AG04449 (cell line): ENCODE results near the gene AP3D1.

Experiments used
- CTCF ChIA-PET: fragments of 350-600 bp; formaldehyde crosslinking; extraction: SDS; loops from one replicate; lab custom pipeline; 2021; ENCODE audit warnings: antibody characterized with exemption; lab: Yijun Ruan, JAX
- POLR2A ChIA-PET: fragments of 400-600, 350-600 bp; formaldehyde crosslinking; extraction: SDS; loops from one replicate; lab custom pipeline; 2020; ENCODE audit warnings: antibody characterized with exemption, inconsistent platforms; lab: Yijun Ruan, JAX
- DNase-seq: peaks from one replicate; pipeline ENCODE4 v3.0.0-alpha.2; 2010; ENCODE audit warnings: low read depth, low spot score
- H3K4me3 ChIP-seq: 2 replicates; pipeline ENCODE4 v1.5.1; 2011; ENCODE audit warnings: low read depth, mild to moderate bottlenecking, control low read depth, low read length
- TF ChIP-seq, protein P1 (sequence below): IDR thresholded peaks from one replicate; pipeline ENCODE4 v1.5.1; 2011; ENCODE audit warnings: mild to moderate bottlenecking, moderate library complexity, low read length, control low read depth, inconsistent platforms; ENCODE audit not compliant: insufficient read depth; ENCODE audit errors: missing control alignments

The AP3D1 gene

DNA sequence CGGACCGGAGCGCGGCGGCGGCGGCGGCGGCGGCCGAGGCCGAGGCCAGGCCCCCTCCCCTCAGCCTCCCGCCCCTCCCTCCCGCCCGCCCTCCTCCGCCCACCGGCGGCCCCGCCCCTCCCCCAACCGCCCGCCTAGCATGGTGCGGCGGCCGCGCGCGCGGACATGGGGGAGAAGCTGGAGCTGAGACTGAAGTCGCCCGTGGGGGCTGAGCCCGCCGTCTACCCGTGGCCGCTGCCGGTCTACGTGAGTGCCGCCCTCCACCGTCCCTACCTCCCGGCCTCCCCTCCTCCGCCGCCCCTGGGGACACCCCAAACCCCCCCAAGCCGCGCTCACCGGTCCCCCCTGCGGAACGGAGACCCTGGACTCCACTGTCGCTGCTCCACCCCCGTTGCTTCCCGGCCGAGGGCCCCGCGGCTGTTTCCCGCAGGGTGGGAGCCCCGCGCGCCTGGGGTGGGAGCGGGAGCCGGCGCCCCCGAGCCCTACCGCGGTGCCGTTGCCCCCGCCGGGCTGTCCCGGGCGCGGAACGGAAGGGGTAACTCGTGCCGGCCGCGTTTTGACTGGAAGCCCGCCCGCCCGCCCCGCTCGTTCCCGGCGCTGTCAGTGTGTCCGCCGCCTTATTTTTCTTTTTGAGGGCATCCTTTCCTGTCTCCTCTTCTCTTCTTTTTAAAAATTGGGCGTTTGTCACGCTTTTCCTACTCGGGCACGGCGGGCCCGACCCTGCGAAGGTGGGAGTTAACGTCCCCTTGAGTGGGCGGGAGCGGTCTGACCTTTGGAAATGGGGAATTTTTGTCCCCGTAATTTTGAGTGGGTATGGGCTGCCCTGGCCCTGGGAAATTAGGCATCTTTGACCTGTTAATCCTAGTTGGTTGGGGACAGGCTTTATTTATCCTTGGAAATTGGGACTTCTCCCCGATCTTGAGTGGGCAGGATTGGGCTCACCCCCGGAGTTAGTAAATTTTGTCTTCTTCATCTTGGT is 12.9 kb upstream of the AP3D1 start:
- POLR2A ChIA-PET = interaction anchor here (0.6 to 1.6 kb wide), 3 partner anchors 13 to 105 kb away, joined by 3 to 6 read pairs (median 4); partner anchors contain the start of gene AP3D1
- peak overlapping the region; percentile 82 for H3K4me3 ChIP-seq
- CTCF ChIA-PET = interaction anchor here (1.0 to 1.5 kb wide), 2 partner anchors 9 to 152 kb away, joined by 3 to 5 read pairs; no protein-coding TSS in a partner anchor
- DNase-seq = no peak
- TF ChIP-seq, protein P1, sequence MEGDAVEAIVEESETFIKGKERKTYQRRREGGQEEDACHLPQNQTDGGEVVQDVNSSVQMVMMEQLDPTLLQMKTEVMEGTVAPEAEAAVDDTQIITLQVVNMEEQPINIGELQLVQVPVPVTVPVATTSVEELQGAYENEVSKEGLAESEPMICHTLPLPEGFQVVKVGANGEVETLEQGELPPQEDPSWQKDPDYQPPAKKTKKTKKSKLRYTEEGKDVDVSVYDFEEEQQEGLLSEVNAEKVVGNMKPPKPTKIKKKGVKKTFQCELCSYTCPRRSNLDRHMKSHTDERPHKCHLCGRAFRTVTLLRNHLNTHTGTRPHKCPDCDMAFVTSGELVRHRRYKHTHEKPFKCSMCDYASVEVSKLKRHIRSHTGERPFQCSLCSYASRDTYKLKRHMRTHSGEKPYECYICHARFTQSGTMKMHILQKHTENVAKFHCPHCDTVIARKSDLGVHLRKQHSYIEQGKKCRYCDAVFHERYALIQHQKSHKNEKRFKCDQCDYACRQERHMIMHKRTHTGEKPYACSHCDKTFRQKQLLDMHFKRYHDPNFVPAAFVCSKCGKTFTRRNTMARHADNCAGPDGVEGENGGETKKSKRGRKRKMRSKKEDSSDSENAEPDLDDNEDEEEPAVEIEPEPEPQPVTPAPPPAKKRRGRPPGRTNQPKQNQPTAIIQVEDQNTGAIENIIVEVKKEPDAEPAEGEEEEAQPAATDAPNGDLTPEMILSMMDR = no peak

DNA sequence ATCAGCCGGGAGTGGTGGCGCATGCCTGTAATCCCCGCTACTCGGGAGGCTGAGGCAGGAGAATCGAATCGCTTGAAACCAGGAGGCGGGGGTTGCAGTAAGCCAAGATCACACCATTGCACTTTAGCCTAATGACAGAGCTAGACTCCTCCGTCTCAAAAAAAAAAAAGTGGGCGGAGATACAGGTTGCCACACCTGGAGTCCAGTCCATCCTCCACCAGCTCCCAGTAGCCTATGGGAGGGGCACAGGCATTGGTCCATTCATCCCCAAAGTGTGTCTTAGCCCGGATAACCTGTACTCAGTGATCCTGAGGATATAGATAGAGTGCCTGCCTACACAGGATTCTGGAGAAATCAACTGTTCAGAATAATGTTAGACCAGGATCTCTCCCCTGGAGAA is 9.0 kb upstream of the AP3D1 start:
- POLR2A ChIA-PET = no interaction called here
- DNase-seq = no peak
- no peak overlapping the region for H3K4me3 ChIP-seq
- TF ChIP-seq, protein P1 = no peak
- CTCF ChIA-PET = interaction anchor here (1.0 to 2.2 kb wide), 4 partner anchors 20 to 154 kb away, joined by 3 to 8 read pairs (median 4); partner anchors contain the start of gene PLEKHJ1

DNA sequence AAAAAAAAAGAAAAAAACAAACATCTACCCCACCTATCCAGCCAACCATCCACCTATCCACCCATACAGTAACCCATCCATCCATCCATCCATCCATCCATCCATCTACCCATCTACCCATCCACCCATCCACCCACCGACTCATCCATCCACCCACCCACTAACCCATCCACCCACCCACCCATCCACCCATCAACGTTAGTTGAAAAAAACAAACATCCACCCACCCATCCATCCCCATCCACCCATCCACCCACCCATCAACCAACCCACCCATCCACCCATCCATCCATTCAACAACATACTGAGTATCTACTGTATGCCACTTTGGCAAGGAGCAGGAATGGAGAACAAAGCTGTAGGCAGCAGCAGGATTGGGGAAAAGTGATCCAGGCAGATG is 6.1 kb upstream of the AP3D1 start:
- ChIA-PET POLR2A (interaction anchor here (1.0 kb wide), 1 partner anchor 114 kb away, joined by 4 read pairs; no protein-coding TSS in a partner anchor), CTCF (interaction anchor here (0.7 to 2.2 kb wide), 10 partner anchors 20 to 159 kb away, joined by 3 to 19 read pairs (median 4); partner anchors contain the start of gene PLEKHJ1)
- DNase-seq = no peak
- TF ChIP-seq, protein P1 = no peak
- H3K4me3 ChIP-seq = no peak overlapping the region

DNA sequence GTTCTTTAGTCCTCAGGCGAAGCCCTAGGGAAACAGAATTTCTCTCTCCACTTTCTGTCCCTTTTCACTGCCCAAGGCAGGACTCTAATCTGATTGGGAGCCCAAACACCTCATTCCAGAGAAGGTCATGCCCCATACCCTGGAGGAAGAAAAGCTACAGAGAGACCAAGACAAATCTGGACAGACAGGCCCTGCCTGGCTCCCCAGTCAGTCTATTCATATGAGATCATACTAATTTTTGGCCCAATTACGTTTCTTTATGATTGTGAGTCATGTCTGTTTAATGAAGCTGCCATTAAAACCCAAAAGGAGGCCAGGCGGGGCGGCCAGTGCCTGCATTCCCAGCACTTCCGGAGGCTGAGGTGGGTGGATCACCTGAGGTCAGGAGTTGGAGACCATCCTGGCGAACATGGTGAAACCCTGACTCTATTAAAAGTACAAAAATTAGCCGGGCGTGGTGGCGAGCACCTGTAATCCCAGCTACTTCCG is 3.3 kb upstream of the AP3D1 start:
- TF ChIP-seq, protein P1 = no peak
- H3K4me3 ChIP-seq = no peak overlapping the region
- POLR2A ChIA-PET = no interaction called here
- CTCF ChIA-PET = interaction anchor here (0.6 to 3.8 kb wide), 15 partner anchors 9 to 238 kb away, joined by 3 to 71 read pairs (median 4); partner anchors contain the start of genes DOT1L and PLEKHJ1
- DNase-seq = no peak

DNA sequence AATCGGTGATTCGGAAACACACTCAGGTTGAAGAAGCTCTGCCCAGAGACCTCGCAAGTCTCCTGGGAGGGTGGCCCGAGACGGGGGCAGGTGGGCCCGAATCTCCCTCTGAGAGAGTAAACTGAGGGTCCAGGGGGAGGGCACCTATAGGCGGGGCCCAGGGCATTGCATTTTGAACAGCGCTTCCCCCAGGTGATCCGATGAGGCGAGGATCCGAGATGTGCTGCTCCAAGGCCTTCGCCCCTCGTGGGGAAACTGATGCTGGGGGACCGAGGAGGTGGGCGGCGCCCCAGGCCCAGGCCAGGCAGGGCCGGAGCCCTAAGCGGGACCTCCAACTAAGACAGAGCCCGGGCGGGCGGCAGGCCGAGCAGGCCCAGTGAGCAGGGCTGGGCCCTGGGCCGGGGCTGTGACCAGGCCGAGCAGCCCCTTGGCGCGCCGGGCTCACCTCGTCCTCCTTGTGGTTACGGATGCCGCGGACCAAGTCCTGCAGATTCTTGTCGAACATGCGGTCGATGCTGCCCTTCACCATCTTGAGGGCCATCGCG is 500 bp downstream of the AP3D1 start:
- TF ChIP-seq, protein P1 = no peak
- DNase-seq = no peak
- ChIA-PET CTCF (interaction anchor here (1.6 to 3.4 kb wide), 4 partner anchors 120 to 242 kb away, joined by 3 to 14 read pairs (median 5); no protein-coding TSS in a partner anchor), POLR2A (interaction anchor here (1.3 kb wide), 1 partner anchor 35 kb away, joined by 5 read pairs; no protein-coding TSS in a partner anchor)
- peak overlapping the region; percentile 92 for H3K4me3 ChIP-seq
